ENCODE measurements around the gene DKKL1.

GRCh38 chr19:49421878-49422202 lies 58.2 kb downstream of the DKKL1 start:
- no peak for TF ChIP-seq ZNF274 (IDR thresholded peaks at IDR 0.05; ENCODE audit: low read depth, low read length)
- TF ChIP-seq YY1 (IDR thresholded peaks at IDR 0.05; ENCODE audit: insufficient read depth, insufficient read length): no peak
- TF ChIP-seq SUZ12 (IDR thresholded peaks at IDR 0.05; ENCODE audit: extremely low read depth, insufficient read depth, insufficient read length): no peak
